ENCODE results near the gene PLXND1.

The PLXND1 gene

GRCh38 chr3:129561619-129562248 is 44.7 kb downstream of the PLXND1 start:
- DNase-seq = no peak

GRCh38 chr3:129560911-129561594 is 45.4 kb downstream of the PLXND1 start:
- DNase-seq = no peak

DNA sequence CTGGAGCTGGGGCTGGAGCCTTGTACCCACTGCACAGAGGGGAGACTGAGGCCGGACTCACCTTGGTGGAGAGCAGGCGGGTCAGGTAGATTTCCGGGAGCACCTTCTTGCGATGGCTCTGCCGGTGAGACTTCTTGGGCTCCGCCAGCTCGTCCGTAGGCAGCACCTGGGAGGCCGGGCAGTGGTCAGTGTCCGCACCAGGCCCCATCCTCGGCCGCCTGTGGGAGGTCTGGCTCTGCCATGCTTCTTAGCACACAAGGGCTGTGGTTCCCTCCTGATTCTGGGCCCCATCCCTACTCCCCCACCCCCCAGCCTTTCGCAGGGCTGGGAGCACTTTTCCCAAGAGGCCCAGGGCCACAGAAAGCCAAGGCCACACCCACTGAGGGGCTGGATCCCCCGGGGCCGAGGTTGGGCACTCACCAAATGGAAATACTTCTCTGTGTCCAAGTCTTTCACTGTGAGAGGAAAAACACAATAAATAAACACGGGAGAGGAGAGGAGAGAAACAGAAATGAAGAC is 46.1 kb downstream of the PLXND1 start:
- no peak for DNase-seq

DNA sequence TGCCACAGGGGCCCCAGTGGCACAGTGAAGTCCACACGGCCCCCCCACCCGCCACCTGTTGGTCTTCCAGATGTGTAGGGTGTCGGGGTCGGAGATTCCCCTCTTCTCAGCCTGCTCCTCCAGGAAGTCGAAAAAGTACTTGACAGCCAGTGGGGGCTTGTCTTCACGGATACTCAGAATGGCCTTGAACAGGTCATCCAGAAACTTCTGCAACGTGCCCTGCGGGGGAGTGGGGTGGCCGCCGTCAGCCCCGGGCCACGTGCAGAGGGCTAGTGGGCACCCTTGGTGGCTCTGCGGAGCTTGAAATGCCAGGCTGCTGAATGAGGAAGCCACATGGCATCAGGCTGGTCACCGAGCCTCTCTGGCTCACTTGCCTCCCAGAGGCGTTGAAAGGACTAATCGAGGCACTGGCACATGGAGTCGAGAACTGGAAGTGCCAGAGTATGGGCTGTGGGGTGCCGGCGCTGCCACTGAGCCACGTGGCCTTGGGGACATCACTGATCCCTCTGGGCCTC is 46.9 kb downstream of the PLXND1 start:
- DNase-seq = no peak

GRCh38 chr3:129558772-129559564 is 47.5 kb downstream of the PLXND1 start:
- DNase-seq = no peak

DNA sequence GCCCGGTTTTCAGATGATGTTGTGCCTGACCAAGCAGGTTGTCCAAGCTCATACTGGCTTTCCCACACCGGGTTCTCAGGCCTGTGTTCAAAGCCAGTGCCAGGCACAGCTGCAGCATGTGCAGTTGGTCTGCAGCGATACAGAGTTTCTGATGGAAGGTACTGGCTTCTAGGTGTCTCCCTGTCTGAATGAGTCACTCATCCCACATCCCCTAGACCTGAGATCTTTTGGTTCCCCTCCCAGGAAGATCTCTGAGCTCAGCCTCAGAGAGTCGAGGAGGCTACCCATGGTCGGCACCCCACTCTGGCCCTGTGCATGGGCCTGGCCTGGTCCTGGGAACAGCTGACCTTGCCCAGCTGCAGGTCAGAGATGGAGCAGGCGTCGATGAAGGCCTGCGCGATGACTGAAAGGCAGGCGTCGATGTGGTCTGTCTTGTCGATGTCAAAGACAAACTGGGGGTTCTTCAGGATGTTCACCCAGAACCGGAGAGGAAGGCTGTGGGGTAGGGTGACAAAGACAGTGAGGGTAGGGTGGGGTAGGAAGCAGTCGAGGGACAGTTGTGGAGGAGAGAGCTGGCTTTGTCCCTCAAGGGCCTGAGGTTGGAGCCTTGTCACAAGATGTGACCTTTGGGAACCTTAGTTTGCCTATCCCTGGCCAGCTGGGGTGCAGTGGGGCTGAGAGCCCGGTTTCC is 48.2 kb downstream of the PLXND1 start:
- no peak for DNase-seq

- no peak for DNase-seq
Measured at GRCh38 chr3:129557548-129557894, 49.0 kb downstream of the PLXND1 start.

DNA sequence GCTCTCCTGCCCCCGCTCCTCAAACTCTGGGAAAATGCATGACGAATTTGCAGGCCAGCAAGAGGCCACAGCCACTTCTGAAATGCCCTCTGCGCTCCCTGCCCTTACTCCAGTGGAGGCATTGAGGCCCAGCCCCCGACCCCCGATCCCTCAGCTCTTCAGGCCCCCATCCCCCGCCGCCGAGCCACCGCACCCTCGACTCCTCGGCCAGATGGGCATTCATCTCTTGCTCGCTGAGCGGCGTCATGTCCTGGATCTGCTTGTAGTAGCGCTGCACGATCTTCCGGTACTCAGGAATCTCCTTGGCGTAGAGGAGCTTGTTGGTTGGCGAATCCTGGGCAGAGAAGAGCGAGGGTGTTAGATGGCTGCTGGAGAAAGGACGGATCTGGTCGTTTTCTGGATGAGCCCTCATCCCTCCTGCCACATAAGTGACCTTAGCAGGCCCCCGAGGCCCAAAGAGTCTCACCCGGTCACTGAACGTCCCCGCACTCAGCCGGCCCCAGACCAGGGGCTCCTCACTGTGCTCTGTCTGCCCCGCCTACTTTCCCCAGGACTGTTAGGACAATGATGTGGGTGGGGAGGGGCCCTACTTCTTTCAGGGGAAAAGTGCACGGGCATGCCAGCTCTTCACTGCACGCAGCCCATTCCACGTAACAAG is 49.5 kb downstream of the PLXND1 start:
- DNase-seq = no peak

GRCh38 chr3:129556358-129556695 is 50.1 kb downstream of the PLXND1 start:
- DNase-seq = no peak

GRCh38 chr3:129555616-129556357 is 50.7 kb downstream of the PLXND1 start:
- no peak for DNase-seq

- no peak for DNase-seq
Measured at GRCh38 chr3:129555153-129555550, 51.3 kb downstream of the PLXND1 start.

GRCh38 chr3:129554356-129555152 is 51.9 kb downstream of the PLXND1 start:
- no peak for DNase-seq

- DNase-seq = no peak
Measured at GRCh38 chr3:129553719-129554118, 52.8 kb downstream of the PLXND1 start.

GRCh38 chr3:129553171-129553570 is 53.3 kb downstream of the PLXND1 start:
- no peak for DNase-seq

DNA sequence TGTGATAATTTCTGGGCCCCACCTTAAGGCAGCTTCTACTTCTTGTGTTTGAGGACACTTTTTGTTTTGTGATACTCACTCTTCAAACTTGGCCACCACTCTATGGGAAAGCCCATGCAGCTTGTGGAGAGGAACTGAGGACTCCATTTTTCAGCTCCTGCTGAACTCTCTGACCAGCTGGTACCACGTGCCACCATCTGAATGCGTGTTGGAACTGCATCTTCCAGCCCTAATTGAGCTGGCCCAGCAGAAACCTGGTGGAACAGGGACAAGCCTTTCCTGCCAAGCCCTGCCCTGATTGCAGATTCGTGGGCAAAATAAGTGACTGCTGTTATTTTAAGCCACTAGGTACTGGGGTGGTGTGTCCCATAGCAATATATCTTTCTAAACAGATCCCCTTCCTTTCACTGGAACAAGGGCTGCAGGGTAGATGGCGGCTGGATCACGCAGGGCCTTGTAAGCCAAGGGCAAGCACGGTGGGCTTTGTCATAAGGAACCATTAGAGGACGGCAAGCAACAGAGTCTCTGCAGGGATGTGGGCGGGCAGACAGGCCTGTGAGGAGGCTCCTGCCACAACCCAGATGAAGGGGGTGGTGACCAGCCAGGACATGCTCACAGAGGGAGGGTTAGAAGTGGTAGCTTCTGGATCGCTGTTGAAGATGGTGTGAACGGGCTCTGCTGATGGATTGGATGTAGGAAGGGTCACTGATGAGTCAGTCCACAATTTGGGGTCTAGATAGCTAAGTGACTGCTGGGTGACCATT is 54.0 kb downstream of the PLXND1 start:
- DNase-seq = no peak

GRCh38 chr3:129549805-129550204 is 56.7 kb downstream of the PLXND1 start:
- no peak for DNase-seq

GRCh38 chr3:129549006-129549800 is 57.3 kb downstream of the PLXND1 start:
- no peak for DNase-seq

GRCh38 chr3:129548104-129548965 is 58.1 kb downstream of the PLXND1 start:
- DNase-seq = no peak
